ENCODE results near the gene PAPPA2.
"Not testable (repeated sequence)": the region's sequence is repeated elsewhere in the genome, so short reads cannot be mapped to it uniquely, and the experiment has no call there.

The PAPPA2 gene

DNA sequence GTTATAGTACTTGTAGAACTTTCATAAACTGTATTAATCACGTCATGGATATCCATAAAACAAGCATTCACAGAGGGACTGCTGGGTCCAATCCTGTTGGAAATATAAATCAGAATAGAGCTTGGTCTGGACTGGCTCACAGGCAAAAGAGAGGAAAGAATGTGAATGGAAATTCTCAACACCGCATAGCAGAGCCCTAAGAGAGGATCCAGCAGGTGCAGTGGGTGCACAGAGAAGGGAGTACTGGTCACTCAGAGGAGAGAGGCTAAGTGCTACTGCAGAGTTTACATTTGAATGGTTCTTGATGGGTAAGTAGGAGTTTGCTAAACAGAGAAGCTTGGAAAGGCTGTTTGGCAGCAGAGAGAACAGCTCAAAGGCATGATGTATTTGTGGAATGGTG lies 231.7 kb downstream of the PAPPA2 start:
- no peak for DNase-seq

DNA sequence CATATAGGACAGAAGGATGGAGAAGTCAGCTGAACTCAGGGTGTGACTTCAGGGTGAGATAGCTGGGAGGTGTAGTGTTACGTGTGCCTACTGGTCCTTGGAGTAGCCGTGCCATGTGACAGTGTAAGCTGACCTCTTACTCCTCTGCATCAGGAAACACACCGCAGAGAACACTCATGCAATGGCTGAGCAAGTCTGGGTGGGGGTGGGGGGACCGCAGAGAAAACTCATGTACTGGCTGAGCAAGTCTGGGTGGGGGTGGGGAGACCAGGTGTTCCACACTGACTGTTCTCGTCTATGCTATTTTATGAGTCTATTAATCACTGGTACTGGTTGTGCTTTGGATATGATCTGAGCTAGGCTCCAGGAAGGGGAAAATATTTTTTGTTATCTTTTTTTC lies 233.1 kb downstream of the PAPPA2 start:
- DNase-seq: no peak

DNA sequence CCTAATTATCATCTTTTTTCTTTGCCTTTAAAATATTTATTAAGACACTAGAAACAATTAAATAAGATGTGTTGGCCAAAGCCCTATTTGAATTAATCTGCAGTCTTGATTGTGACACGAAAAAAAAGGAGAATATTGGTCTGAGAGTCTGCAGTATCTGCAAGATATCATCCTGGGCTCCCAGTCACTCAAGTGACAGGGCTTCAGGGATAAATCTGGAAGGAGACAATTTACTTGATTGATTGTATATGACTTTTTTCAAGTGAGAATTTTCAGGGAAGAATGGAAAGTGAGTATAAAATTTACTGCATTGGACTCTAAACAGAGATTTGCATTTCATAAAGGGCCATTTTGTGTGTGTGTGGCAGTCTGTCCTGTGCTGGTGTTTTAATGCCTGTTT lies 233.7 kb downstream of the PAPPA2 start:
- no peak for DNase-seq

DNA sequence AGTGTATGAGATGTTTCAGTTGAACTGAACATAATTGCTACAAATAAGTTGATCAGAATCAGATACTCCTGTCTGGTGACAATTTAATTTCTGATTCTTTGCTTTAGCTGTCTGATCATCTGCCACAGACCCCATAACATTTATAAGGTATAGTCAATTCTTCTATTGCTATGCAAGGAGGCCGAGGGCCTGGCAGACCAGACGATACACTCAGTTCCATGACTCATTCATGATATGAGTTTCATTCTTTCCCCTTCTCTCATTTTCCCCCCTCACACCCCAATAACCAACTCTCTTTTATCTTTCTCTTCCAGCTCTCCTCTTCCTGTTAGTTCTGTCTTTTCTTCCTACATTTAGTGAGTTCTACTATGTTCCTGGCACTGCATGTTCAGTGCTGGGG lies 236.8 kb downstream of the PAPPA2 start:
- DNase-seq: no peak

DNA sequence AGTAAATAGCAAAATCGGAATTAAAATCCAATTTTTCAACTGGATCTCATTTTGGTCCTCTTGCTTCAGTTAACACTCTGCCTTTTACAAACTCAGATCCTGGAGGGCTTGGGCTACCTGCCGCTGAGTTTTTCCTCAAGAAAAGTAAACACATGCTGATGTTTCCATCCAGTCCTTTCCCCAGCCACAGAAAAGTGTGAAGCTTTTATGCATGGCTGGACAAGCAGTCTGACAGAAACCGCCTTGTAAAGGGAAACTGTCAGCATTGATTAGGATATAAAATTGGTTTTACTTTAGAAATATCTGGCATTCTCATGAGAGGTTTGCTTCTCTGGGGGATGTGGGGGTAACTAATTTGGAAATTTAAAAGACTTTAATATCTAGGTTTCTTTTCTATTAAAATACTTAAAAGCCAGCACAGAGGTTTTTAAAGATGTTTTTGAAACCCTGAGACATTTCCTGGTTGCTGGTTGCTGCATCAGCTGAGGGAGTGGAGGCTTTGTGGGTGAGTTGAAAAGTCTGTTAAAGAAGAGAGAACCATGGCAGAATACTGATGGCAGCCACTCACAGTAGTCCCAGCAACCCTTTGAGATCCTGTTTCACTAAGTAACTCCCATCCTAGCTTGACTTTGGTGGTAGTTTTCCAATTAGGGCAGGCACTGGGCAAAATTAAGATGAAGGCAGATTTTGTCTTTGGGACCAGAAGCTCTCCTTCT lies 238.3 kb downstream of the PAPPA2 start:
- no peak for DNase-seq

DNA sequence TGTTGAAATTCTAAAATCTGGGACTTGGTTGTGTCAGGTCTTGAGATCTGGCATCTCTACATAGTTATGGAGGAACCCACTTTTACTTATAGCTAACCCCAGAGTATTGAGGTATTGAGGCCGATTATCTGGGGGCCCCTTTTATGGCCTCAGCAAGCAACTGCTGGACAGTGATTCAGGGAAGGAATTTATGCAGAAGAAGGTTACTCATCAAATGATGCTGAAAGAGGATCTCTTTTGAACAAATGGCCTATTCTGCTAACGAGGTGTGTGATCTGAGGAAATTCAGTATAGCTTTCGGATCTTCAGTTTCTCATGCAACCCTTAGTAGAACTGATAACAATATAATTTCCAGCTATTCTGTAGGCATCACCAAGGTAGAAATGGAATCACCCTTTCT lies 239.9 kb downstream of the PAPPA2 start:
- no peak for DNase-seq

DNA sequence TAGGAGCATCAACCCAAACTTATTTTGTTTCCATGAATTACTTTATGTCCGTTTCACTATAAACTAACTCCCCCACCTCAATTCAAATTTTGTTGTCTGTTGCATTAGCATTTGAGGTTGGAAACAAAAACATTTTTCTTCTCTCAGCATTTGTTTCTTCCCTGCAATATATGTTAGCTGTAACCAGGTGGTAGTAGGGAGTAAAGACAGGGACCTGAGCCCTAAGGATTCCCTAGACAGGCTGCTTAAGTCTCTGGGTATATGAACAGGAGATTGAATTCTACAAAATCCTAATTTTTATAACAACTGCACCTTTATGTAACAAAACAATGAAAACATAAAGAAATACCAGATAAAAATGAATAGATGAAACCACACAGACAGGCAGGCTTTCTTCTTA lies 242.6 kb downstream of the PAPPA2 start:
- no peak for DNase-seq

DNA sequence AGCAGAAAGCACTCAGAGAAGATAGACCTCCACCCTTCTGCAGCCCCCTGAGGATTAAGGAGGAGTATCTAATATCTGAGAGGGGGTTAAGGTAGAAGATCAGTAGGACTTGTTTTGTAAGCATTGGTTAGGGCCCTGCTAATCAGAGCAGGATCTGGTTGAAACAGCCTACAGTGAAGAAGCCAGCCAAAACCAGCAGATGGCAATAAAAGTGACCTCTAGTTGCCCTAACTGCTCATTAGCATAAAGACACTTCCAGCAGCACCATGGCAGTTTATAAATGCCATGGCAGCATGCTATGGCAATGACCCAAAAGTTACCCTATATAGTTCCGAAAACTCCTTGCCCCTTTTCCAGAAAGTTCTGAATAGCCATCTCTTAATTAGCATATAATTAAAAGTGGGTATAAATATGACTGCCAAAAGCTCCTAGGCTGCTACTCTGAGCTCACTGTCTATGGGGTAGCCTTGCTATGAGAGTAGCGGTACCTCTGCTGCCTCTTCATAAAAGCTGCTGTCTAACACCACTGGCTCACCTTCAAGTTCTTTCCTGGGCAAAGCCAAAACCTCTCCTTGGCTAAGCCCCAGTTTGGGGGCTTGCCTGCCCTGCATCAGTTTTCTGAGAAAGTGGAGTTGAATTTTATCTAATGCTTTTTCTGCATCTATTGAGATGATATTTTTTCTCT lies 254.2 kb downstream of the PAPPA2 start:
- DNase-seq: no peak

DNA sequence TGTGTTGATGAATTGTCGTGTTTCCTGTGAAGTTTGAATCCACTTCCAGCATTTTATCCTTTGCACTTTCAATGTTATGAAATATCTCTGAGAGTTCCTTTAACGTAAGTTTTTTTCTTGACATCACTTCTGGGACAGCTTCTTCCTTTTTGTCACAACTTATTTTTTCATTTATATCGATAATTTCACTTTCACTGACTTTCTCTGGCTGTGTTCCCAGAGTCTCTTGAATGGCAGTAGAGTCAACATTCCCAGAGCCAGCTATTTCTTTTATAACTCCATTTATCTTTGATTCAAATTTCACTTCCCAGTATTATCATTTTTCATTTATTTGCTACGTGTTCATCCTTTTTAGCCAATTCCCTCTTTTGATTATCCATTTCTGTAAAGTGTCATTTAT lies 256.5 kb downstream of the PAPPA2 start:
- no peak for DNase-seq

DNA sequence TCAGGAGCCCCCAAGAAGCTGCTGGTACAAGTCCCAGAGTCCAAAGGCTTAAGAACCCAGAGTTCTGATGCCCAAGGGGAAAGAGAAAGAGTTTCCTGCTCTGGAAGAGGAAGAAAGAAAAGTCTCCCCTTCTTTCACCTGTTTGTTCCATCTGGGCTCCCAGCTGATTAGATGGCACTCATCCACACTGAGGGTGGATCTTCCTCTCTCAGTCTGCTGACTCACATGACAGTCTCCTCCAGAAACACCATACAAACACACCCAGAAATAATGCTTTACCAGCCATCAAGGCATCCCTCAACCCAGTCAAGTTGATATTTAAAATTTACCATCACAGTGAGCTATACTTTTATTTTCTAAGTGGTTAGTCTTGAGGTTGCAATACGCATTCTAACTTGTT lies 257.9 kb downstream of the PAPPA2 start:
- no peak for DNase-seq

DNA sequence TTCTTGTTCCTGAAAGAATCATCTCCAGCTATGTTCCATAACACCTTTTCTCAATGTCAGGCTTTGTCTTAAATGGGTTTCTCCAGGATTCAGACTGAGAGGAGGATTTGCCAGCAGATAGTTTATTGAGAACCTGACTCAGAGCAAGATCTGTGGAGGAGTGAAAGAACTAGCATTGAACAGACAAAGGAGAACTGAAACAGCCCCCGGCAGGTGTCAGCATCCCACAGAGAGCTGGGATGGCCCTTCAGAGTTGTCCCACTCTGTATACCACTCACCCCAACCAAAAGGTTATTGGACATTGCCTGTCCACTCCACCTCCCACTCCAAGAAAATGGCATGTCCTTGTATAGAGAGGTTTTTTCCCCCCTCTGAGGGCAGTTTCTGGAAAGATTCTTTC lies 270.7 kb downstream of the PAPPA2 start:
- no peak for DNase-seq

DNA sequence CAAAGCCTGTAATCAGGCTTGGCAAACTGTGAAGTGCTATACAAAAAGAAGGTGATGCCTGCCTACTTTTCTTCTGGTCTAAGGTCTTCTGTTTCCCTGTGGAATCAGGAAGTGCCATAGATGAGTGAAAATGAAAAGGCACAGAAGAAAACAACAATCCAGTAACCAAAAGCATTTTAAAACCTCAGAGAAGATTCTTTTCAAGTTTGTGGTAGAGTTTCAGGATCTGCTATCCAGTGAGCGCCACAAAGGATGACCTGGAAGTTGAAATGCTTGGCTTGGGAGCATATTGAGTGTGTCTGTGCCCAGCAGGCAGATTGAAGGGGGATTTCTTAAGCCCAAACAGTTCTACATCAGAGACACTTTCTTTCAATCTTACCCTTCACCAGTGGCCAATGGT lies 272.2 kb downstream of the PAPPA2 start:
- DNase-seq: no peak

DNA sequence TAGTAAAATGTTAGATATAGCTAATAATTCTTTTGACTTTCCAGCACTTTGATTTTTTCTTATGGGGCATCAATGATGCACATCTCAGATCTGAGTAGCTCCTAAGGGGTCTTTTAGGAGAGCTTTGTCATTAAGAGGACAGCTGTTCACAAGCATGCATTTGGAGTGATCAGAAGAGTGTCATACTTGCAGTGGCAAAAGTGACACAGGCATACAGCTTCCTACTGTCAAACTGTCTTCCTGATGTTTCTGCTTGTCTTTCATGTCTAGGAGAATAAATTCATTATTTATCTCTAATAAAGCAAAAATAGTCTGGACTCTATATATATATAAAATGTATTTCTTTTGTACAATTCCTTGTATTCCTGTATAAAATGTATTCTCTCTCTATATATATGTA lies 273.0 kb downstream of the PAPPA2 start:
- no peak for DNase-seq

DNA sequence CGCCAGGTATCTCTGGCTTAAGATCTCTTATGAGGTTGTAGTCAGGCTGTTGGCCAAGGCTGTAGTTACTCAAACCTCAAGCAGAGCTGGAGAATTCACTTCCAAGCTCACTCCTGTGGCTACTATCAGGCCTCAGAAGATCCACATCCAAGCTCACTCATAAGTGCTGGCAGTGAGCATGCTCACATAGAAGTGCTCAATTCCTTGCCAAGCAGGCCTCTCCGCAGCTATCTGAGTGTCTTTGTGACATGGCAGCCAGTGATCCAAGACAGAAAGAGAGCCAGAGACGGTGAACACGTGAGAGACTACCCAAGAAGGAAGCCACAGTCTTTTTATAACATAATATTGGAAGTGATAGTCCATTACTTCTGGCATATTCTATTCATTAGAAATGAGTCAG lies 278.2 kb downstream of the PAPPA2 start:
- DNase-seq: no peak

DNA sequence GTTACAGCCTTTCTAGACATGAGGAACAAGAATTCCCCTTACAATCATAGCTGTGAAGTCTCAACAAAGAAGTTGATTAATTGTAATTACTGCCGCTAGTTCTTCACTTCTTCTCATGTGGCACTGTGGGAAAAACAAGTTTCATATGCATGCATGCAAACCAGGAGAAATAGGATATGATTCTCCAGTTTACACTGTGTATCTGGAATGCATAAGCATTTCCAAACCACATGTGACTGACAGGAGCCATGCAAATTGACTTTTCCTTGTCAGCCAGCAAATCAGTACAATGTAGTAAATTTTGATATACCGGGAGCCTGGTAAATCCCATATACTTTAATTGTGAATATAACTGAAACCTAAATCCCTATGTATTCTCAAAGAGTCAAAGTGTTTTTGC lies 279.3 kb downstream of the PAPPA2 start:
- no peak for DNase-seq

DNA sequence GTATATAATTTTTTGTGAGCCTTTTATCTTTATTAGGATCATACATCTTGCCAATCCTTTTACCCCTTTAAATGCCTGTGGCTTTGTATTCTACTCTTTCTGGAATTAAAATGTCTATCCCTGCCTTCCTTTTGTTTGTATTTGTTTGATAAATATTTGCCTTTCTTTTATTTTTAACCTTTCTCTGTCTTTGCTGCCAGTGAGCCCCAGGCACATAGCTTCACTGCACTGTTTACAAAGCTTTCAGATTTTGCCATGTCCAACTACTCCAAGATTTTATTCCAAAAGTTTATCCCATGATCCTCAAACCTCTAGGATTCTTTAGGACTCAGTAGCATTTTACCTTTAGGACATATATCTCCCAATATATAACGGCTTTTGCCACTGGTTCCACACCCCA lies 281.2 kb downstream of the PAPPA2 start:
- DNase-seq: no peak

DNA sequence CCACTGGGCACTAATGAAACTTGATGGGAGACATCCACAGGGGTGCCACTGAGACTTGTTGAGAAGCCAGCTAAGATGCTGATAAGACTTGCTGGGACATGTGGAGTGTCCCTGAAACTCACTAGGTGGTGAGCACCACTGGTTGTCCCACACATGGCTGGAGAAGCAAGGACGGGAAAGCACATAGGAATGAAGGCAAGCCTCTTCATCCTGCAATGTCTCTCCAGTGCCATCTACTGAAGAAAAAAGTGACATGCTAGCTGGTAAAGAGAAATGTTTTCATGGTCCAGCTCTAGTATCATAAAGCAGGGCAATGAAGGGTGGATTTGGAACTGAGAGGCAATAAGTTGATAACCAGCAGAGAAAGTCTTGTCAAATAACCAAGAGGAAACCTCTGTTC lies 283.0 kb downstream of the PAPPA2 start:
- no peak for DNase-seq

DNA sequence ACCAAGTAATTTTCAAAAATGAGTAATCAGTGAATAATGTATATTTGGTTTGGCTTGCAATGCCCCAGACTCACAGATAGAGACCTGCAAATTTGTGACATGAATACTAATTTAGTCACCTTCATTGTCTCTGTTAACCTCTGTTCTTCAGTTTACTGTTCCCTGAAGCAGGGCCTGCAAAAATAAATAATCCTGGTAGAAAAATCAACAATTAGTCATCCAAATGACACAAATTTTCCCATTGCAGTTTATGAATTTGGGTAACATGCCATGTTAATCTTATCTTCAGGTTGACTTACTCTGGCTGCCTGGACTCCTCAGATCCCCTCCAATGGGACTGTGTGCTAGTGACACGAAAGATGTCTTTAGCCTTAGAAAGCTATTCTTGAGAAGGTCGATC lies 289.5 kb downstream of the PAPPA2 start:
- DNase-seq: no peak

DNA sequence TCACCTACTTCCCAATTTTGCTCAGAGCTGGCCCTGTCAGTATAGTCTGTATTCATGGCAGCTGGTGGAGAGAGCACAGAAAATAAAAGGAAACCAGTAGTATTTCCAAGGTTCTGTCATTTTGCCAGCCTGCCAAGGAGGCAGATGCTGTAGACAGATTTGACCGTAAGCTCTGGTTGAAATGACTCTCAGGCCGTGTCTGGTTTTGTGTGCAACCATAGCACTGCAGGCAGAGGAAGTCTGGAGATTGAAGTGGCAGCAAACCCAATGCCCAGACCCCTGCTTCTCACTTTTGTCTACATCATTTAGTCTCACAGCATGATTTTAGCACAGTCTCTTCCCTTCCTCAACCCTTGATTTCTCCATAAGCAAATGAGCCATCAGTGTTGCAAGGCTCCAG lies 291.7 kb downstream of the PAPPA2 start:
- no peak for DNase-seq

DNA sequence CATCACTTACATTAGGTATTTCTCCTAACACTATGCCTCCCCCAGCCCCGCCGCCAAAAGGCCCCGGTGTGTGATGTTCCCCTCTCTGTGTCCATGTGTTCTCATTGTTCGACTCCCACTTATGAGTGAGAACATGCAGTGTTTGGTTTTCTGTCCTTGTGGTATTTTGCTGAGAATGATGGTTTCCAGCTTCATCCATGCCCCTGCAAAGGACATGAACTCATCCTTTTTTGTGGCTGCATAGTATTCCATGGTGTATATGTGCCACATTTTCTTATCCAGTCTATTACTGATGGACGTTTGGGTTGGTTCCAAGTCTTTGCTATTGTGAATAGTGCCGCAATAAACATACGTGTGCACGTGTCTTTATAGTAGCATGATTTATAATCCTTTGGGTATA lies 293.8 kb downstream of the PAPPA2 start:
- DNase-seq: not testable (repeated sequence)

DNA sequence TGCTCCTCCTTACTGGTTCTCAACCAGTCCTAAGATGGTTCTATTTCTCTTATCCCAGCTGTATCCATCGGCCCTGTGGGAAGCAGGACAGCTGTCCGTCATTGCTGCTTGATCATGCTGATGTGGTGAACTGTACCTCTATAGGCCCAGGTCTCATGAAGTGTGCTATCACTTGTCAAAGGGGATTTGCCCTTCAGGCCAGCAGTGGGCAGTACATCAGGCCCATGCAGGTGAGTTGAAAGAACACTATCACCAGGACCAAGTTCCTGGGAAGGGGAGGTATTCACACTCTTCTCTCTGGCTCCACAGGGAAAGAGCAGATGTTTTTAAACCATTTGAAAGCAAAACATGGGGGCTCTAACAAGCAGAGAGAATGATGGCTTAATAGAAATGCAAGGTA lies 302.6 kb downstream of the PAPPA2 start:
- no peak for DNase-seq

DNA sequence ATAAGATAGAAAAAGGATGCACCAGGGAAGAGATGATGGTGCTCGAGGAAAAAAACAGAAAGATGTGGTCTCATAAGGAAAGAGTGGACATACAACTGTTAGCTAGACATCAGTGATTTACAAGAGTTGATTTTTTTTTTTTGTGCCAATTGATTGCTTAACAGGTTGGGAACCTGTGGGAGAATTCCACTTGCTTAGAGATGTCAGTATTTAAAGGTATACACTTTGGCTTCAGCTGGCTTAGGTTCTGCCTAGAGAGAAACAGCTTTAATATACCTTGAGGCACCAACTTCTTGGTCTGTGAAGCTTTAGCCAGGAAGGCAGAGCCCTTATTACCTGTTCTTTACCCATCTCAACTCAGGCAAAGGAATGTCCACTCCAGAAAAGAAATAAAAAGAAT lies 303.8 kb downstream of the PAPPA2 start:
- DNase-seq: no peak

DNA sequence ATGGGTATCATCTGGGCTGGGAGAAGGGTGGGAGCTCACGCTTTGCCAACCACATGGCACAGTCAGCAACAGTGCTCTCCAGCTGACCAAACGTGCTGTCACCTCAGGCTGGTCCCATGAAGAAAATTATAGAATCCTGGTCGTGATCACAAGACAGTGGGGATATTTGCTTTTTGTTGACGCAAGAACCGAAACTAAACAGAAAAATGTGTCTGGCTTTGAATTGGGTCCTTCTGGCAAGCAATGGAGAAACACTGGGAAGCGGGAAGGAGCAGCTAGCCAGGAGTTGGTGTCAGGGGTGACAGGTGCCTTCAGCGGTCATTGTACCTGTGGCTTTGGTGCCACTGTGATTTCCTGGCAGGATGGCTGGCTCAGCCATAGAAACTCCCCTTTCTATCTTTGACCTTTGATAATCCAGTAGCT lies 304.8 kb downstream of the PAPPA2 start:
- no peak for DNase-seq

DNA sequence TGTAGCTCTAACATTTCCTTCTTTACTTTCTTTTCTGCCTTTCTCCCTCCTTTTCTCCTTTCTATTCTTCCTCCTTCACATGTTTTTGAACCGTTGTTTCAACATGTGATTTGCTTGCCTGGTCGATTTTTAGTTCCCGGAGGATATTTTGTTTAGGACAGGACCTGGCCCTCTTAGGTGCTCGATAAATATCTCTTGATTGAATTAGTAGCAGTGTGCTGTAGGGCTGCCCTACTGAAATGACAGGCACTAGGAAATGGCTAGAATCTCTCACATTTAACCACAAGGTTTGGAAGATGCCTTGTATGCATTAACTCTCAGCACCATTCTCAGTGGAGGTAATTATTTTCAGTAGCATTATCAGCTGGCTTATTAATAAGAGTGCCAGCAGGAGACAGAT lies 305.6 kb downstream of the PAPPA2 start:
- DNase-seq: no peak

DNA sequence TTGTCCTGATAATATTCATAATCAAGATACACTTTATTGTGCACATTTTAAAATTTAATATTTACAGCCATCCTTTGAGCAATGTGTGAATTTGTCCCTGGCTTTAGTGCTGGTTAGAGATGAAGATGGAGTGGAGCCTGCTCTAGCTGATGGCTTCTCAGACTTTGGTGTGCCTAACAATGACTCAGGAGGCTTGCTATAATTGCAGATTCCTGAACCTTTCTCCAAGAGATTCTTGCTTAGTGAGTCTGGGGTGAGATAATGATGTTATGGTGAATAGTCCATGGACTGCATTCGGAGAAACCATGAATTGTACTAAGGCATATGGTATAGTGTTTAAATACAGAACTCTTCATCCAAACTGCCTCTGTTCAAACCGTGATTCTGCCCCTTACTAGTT lies 307.1 kb downstream of the PAPPA2 start:
- DNase-seq: no peak
